Mammary epithelial cell (primary cell): Measurements from ENCODE around the gene SAP30L.

Experiments used
- EZH2 ChIP-seq: IDR thresholded peaks from 2 replicates; pipeline ENCODE4 v1.6.1; 2012; ENCODE audit warnings: low read length, inconsistent platforms, borderline replicate concordance
- TF ChIP-seq, protein P1 (sequence below), 2 donors: IDR thresholded peaks in 1 of 2; conservative IDR thresholded peaks in 1 of 2; 2 replicates each; pipeline ENCODE4 v1.5.1; 2011 to 2012; ENCODE audit warnings: inconsistent platforms in 2 of 2, low read length in 2 of 2, mild to moderate bottlenecking in 2 of 2, control low read depth in 1 of 2, low read depth in 1 of 2; ENCODE audit not compliant: insufficient read depth in 1 of 2; ENCODE audit errors: extremely low read depth in 1 of 2

- TF ChIP-seq, protein P1, sequence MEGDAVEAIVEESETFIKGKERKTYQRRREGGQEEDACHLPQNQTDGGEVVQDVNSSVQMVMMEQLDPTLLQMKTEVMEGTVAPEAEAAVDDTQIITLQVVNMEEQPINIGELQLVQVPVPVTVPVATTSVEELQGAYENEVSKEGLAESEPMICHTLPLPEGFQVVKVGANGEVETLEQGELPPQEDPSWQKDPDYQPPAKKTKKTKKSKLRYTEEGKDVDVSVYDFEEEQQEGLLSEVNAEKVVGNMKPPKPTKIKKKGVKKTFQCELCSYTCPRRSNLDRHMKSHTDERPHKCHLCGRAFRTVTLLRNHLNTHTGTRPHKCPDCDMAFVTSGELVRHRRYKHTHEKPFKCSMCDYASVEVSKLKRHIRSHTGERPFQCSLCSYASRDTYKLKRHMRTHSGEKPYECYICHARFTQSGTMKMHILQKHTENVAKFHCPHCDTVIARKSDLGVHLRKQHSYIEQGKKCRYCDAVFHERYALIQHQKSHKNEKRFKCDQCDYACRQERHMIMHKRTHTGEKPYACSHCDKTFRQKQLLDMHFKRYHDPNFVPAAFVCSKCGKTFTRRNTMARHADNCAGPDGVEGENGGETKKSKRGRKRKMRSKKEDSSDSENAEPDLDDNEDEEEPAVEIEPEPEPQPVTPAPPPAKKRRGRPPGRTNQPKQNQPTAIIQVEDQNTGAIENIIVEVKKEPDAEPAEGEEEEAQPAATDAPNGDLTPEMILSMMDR (conservative IDR thresholded peaks at IDR 0.05 in 1 of 2, IDR thresholded peaks at IDR 0.05 in 1 of 2; ENCODE audit: extremely low read depth in 1 of 2, insufficient read depth in 1 of 2, low read depth in 1 of 2, low read length in 2 of 2) = no peak
- no peak for TF ChIP-seq EZH2
These were observed 64.2 kb downstream of the SAP30L start for GRCh38 chr5:154509784-154510555.
